Liver (tissue), 9 donors: Measurements from ENCODE around the gene PSPN. TPM values are rescaled to one million over a fixed set of nuclear protein-coding genes. Genes with fewer than 3 reads are reported as not detected.

ENCODE experiments used
- DNase-seq: peaks from one replicate; pipeline ENCODE4 v3.0.0-alpha.2; 2017; ENCODE audit warnings: low spot score
- H3K27ac ChIP-seq, 2 donors: one replicate each; pipeline ENCODE4 v1.7.0; 2013; ENCODE audit warnings: inconsistent platforms in 2 of 2, low read length in 2 of 2, control low read depth in 1 of 2, low read depth in 1 of 2, mild to moderate bottlenecking in 1 of 2
- H3K27me3 ChIP-seq, 4 donors: one replicate each; pipeline versions ENCODE4 v1.6.1 to v1.7.0; 2013; ENCODE audit warnings: low read length in 3 of 4, inconsistent platforms in 1 of 4, mild to moderate bottlenecking in 1 of 4, moderate library complexity in 1 of 4; ENCODE audit not compliant: control insufficient read depth in 4 of 4, insufficient read depth in 4 of 4
- H3K36me3 ChIP-seq, 4 donors: one replicate each; pipeline versions ENCODE4 v1.6.1 to v1.7.0; 2013; ENCODE audit warnings: low read length in 3 of 4, mild to moderate bottlenecking in 3 of 4, low read depth in 1 of 4, moderate library complexity in 1 of 4; ENCODE audit not compliant: control insufficient read depth in 4 of 4, insufficient read depth in 3 of 4
- H3K4me1 ChIP-seq, 4 donors: one replicate each; pipeline versions ENCODE4 v1.6.1 to v1.7.0; 2013; ENCODE audit warnings: low read length in 3 of 4, mild to moderate bottlenecking in 3 of 4, moderate library complexity in 1 of 4; ENCODE audit not compliant: control insufficient read depth in 4 of 4, insufficient read depth in 4 of 4
- H3K4me3 ChIP-seq, 3 donors: one replicate each; pipeline versions ENCODE4 v1.6.1 to v1.7.0; 2013; ENCODE audit warnings: low read length in 3 of 3, control low read depth in 1 of 3, low read depth in 1 of 3, mild to moderate bottlenecking in 1 of 3
- H3K9ac ChIP-seq, 2 donors: one replicate each; pipeline ENCODE4 v1.7.0; 2013; ENCODE audit warnings: low read length in 2 of 2, mild to moderate bottlenecking in 2 of 2, moderate library complexity in 2 of 2, control low read depth in 1 of 2, low read depth in 1 of 2
- H3K9me3 ChIP-seq, 4 donors: one replicate each; pipeline versions ENCODE4 v1.6.1 to v1.7.0; 2013; ENCODE audit warnings: low read length in 3 of 4; ENCODE audit not compliant: control insufficient read depth in 4 of 4
- ATF3 ChIP-seq: IDR thresholded peaks from 2 replicates; pipeline ENCODE4 v1.6.1; 2016; ENCODE audit warnings: antibody characterized with exemption
- CTCF ChIP-seq: fragments of 150-350 bp; IDR thresholded peaks from 2 replicates; pipeline ENCODE4 v1.5.1; 2017; ENCODE audit warnings: improper control_type of control experiment, low read depth, low read length; ENCODE audit not compliant: missing input control
- EGR1 ChIP-seq, 2 donors: IDR thresholded peaks; 2 replicates each; pipeline ENCODE4 v1.6.1; 2016 to 2018; ENCODE audit warnings: antibody characterized with exemption in 2 of 2, low read depth in 2 of 2
- FOXA1 ChIP-seq: IDR thresholded peaks from 2 replicates; pipeline ENCODE4 v1.6.1; 2016; ENCODE audit warnings: antibody characterized with exemption
- FOXA2 ChIP-seq: IDR thresholded peaks from 2 replicates; pipeline ENCODE4 v1.6.1; 2016; ENCODE audit warnings: antibody characterized with exemption
- GABPA ChIP-seq, 2 donors: IDR thresholded peaks in 1 of 2; conservative IDR thresholded peaks in 1 of 2; 2 replicates each; pipeline ENCODE4 v1.6.1; 2016; ENCODE audit warnings: antibody characterized with exemption in 2 of 2, mild to moderate bottlenecking in 1 of 2, moderate library complexity in 1 of 2
- HNF4A ChIP-seq, 2 donors: conservative IDR thresholded peaks; 2 replicates each; pipeline ENCODE4 v1.6.1; 2016; ENCODE audit warnings: antibody characterized with exemption in 2 of 2, mild to moderate bottlenecking in 2 of 2
- HNF4G ChIP-seq: IDR thresholded peaks from 2 replicates; pipeline ENCODE4 v1.6.1; 2016; ENCODE audit warnings: antibody characterized with exemption
- JUND ChIP-seq, 2 donors: IDR thresholded peaks; 2 replicates each; pipeline ENCODE4 v1.6.1; 2016; ENCODE audit warnings: antibody characterized with exemption in 2 of 2
- MAX ChIP-seq: IDR thresholded peaks from 2 replicates; pipeline ENCODE4 v1.6.1; 2016; ENCODE audit warnings: antibody characterized with exemption
- NR2F2 ChIP-seq: IDR thresholded peaks from 2 replicates; pipeline ENCODE4 v1.6.1; 2016; ENCODE audit warnings: antibody characterized with exemption
- RAD21 ChIP-seq, 2 donors: IDR thresholded peaks; 2 replicates each; pipeline ENCODE4 v1.6.1; 2016; ENCODE audit warnings: antibody characterized with exemption in 2 of 2, mild to moderate bottlenecking in 2 of 2
- REST ChIP-seq: IDR thresholded peaks from 2 replicates; pipeline ENCODE4 v1.6.1; 2016; ENCODE audit warnings: antibody characterized with exemption, mild to moderate bottlenecking
- RXRA ChIP-seq, 2 donors: IDR thresholded peaks; 2 replicates each; pipeline ENCODE4 v1.6.1; 2017 to 2018; ENCODE audit warnings: antibody characterized with exemption in 2 of 2, mild to moderate bottlenecking in 1 of 2
- SP1 ChIP-seq: IDR thresholded peaks from 2 replicates; pipeline ENCODE4 v1.6.1; 2018; ENCODE audit warnings: antibody characterized with exemption, mild to moderate bottlenecking
- TAF1 ChIP-seq: conservative IDR thresholded peaks from 2 replicates; pipeline ENCODE4 v1.6.1; 2016; ENCODE audit warnings: antibody characterized with exemption, mild to moderate bottlenecking
- YY1 ChIP-seq: IDR thresholded peaks from 2 replicates; pipeline ENCODE4 v1.6.1; 2016; ENCODE audit warnings: antibody characterized with exemption, mild to moderate bottlenecking
- ZBTB33 ChIP-seq: IDR thresholded peaks from 2 replicates; pipeline ENCODE4 v1.6.1; 2016; ENCODE audit warnings: antibody characterized with exemption
- WGBS: extraction: QIAGEN DNeasy Blood & Tissue Kit; methylation state at CpG from one replicate; pipeline ENCODE4 v1.1.7; 2013; 5-methylcytosine and 5-hydroxymethylcytosine counted together
- polyA plus RNA-seq, 2 donors: library from polyadenylated mRNA; stranded (reverse) in 1 of 2; unstranded in 1 of 2; fragments of 200-250 nt in 1 of 2; fragments of >200 nt in 1 of 2; fragmentation: Nextera tagmentation in 1 of 2; extraction: Ambion mirVana in 1 of 2; gene quantifications; one replicate each; pipeline versions ENCODE4 v1.2.1 to v1.2.3, GENCODE V29; 2013 to 2015
- total RNA-seq, 2 donors: library from RNA; depleted of rRNA; stranded (reverse); fragments of >200 nt; gene quantifications; one replicate each; pipeline ENCODE4 v1.2.3, GENCODE V29; 2014
- donor health status: healthy.
- donor health status: healthy.
- donor health status: healthy.
- donor health status: healthy.
- donor health status: healthy.

Gene PSPN
- total and polyA plus RNA-seq, 4 donors, result 0.51 to 0.75 (median 0.62) TPM

GRCh38 chr19:6372594-6373095 is 3.1 kb downstream of the PSPN start, which contains the start of gene ALKBH7:
ALKBH7 (plus strand) TSS chr19:6372794; CDS start chr19:6372821, 27 bp downstream.
- Histone ChIP-seq H3K36me3 (peaks cover 2 to 13% (median 10%) of the 10 kb centered on the region in 4 donors), H3K9me3 (no peaks in the 10 kb centered on the region)
- WGBS, result under 1% methylated on average over 47 of the region's 47 CpGs

More at GRCh38 chr19:6372594-6373095, 3.1 kb downstream of the PSPN start, which contains the start of gene ALKBH7:
- DNase-seq, result peak; percentile 96
- peak within 1 kb of the TSS; percentile 98 to 99 for H3K27ac ChIP-seq
- peak within 1 kb of the TSS; percentile 46 to 62 for H3K9ac ChIP-seq
- peaks cover 2 to 14% (median 4%) of the 10 kb centered on the region in 4 donors for H3K4me1 ChIP-seq
- H3K27me3 ChIP-seq, result no peaks in the 10 kb centered on the region
- peak within 1 kb of the TSS; percentile 49 to 79 (median 70) for H3K4me3 ChIP-seq
- TF ChIP-seq NR2F2, result peak; percentile 87
- TF ChIP-seq TAF1, result no peak
- TF ChIP-seq HNF4G, result no peak
- peak; percentile 89 for TF ChIP-seq SP1
- TF ChIP-seq CTCF, result no peak
- TF ChIP-seq ZBTB33, result no peak
- TF ChIP-seq JUND (IDR thresholded peaks at IDR 0.05), result peak in 1 of 2 donors; percentile 56
- peak in 1 of 2 donors; percentile 37 for TF ChIP-seq HNF4A (conservative IDR thresholded peaks at IDR 0.05)
- TF ChIP-seq REST, result peak; percentile 12
- TF ChIP-seq YY1, result peak; percentile 79
- no peak for TF ChIP-seq RAD21 (IDR thresholded peaks at IDR 0.05)
- TF ChIP-seq GABPA (IDR thresholded peaks at IDR 0.05 in 1 of 2, conservative IDR thresholded peaks at IDR 0.05 in 1 of 2), result peak in 1 of 2 donors; percentile 56
- peak; percentile 22 to 66 for TF ChIP-seq RXRA (IDR thresholded peaks at IDR 0.05)
- no peak for TF ChIP-seq ATF3
- peak; percentile 37 for TF ChIP-seq MAX
- TF ChIP-seq EGR1 (IDR thresholded peaks at IDR 0.05; ENCODE audit: low read depth in 2 of 2), result peak; percentile 82 to 87
- TF ChIP-seq FOXA2, result no peak
- no peak for TF ChIP-seq FOXA1
